Measurements from ENCODE around the gene PXDN.
"Not testable (repeated sequence)": the region's sequence is repeated elsewhere in the genome, so short reads cannot be mapped to it uniquely, and the experiment has no call there.

DNA sequence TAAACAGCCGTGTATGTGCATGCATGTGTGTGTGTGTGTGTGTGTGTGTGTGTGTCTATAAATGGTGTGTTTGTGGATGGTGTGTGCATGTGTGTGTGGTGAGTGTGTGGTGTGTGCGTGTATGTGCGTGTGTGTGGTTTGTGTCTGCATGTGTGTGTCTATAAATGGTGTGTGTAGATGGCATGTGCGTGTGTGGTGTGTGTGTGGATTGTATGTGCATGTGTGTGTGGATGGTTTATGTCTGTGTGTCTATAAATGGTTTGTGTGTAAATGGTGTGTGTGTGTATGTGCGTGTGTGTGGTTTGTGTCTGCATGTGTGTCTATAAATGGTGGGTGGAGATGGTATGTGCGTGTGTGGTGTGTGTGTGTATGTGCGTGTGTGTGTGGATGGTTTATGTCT, 65.2 kb downstream of the PXDN start:
- TF ChIP-seq GATA1 (IDR thresholded peaks at IDR 0.05; ENCODE audit: low read depth, low read length); POLR2A (IDR thresholded peaks at IDR 0.05; ENCODE audit: low read length): not testable (repeated sequence)
